ENCODE measurements around the gene EXOC3L2.

GRCh38 chr19:45293682-45294081, 48.5 kb upstream of the EXOC3L2 start:
- TF ChIP-seq GATA1 (IDR thresholded peaks at IDR 0.05; ENCODE audit: low read depth, low read length) (no peak), POLR2A (IDR thresholded peaks at IDR 0.05; ENCODE audit: low read length) (no peak)
